22Rv1 (cell line): ENCODE measurements around the gene PLRG1.

Experiments used
- H3K27ac ChIP-seq: fragments of 450-650 bp; 2 replicates; pipeline ENCODE4 v1.5.1; 2017
- CTCF ChIP-seq: fragments of 450-650 bp; IDR thresholded peaks from 2 replicates; pipeline ENCODE4 v1.5.1; 2017; ENCODE audit warnings: mild to moderate bottlenecking
- ZFX ChIP-seq: fragments of 450-650 bp; IDR thresholded peaks from 2 replicates; pipeline ENCODE4 v1.6.1; 2017; ENCODE audit warnings: antibody characterized with exemption, borderline replicate concordance

Gene PLRG1

GRCh38 chr4:154534296-154534695 is 15.9 kb downstream of the PLRG1 start:
- TF ChIP-seq CTCF = no peak
- no peak for TF ChIP-seq ZFX

GRCh38 chr4:154529728-154530519 is 20.3 kb downstream of the PLRG1 start:
- no peak for TF ChIP-seq ZFX
- no peak for TF ChIP-seq CTCF
- no peak overlapping the region for H3K27ac ChIP-seq

More at GRCh38 chr4:154534296-154534695, 15.9 kb downstream of the PLRG1 start:
- H3K27ac ChIP-seq = no peak overlapping the region

- TF ChIP-seq CTCF (no peak), ZFX (no peak)
- H3K27ac ChIP-seq = no peak overlapping the region
Observed at GRCh38 chr4:154528869-154529268, 21.3 kb downstream of the PLRG1 start.

GRCh38 chr4:154527308-154527707 is 22.9 kb downstream of the PLRG1 start:
- no peak overlapping the region for H3K27ac ChIP-seq
- TF ChIP-seq CTCF (no peak), ZFX (no peak)

- no peak overlapping the region for H3K27ac ChIP-seq
- no peak for TF ChIP-seq CTCF
- no peak for TF ChIP-seq ZFX
Observed at GRCh38 chr4:154526151-154526550, 24.0 kb downstream of the PLRG1 start.

GRCh38 chr4:154521607-154522006 is 28.6 kb downstream of the PLRG1 start:
- H3K27ac ChIP-seq = no peak overlapping the region
- TF ChIP-seq CTCF = no peak
- no peak for TF ChIP-seq ZFX

GRCh38 chr4:154519214-154519613 is 31.0 kb downstream of the PLRG1 start:
- no peak overlapping the region for H3K27ac ChIP-seq
- TF ChIP-seq CTCF = no peak
- TF ChIP-seq ZFX = no peak
